GM21619 (cell line): ENCODE measurements around the gene WDR43.

Experiments
- ATAC-seq: cut with Tn5 transposase; IDR thresholded peaks from one replicate; pipeline ENCODE4 v1.9.1; 2021; ENCODE audit not compliant: unreplicated experiment

The WDR43 gene

GRCh38 chr2:28991460-28991859 lies 97.0 kb downstream of the WDR43 start:
- no peak for ATAC-seq

- ATAC-seq = no peak
Measured at GRCh38 chr2:28993206-28993960, 98.9 kb downstream of the WDR43 start.

- no peak for ATAC-seq
Measured at GRCh38 chr2:28994074-28994473, 99.6 kb downstream of the WDR43 start.

- ATAC-seq = no peak
Measured at GRCh38 chr2:28994679-28995078, 100.2 kb downstream of the WDR43 start.

GRCh38 chr2:28995765-28996750 lies 101.6 kb downstream of the WDR43 start:
- no peak for ATAC-seq

- ATAC-seq = no peak
Measured at GRCh38 chr2:28997237-28997846, 102.9 kb downstream of the WDR43 start.
